ENCODE results near the gene TGFBR3.

The TGFBR3 gene

DNA sequence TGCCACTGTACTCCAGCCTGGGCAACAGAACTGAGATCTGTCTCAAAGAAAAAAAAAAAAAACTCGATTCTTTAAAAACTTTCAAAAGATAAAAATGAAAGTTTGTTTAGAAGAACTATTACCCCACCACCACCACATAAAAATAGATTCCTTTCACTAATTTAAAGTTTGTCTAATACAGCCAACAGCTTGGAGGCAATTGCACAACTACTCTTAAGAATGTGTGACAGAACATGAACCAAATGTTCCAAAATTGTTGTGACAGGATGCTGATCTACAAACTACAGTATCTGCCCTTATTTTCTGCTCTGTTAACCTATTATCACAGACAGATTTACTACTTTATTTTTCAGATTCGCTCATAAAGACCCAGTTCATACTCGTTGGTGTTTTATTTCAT lies 5.5 kb upstream of the TGFBR3 start:
- no peak for DNase-seq
- peaks cover 29% of the 10 kb centered on the region for H3K4me1 Mint-ChIP-seq
- H3K27ac Mint-ChIP-seq: no peak overlapping the region
- H3K27me3 Mint-ChIP-seq (ENCODE audit: low read depth, poor library complexity): peaks cover 13% of the 10 kb centered on the region
- no peaks in the 10 kb centered on the region for H3K36me3 Mint-ChIP-seq (ENCODE audit: low read depth)
- no peak overlapping the region for H3K4me3 Mint-ChIP-seq
- TF ChIP-seq, protein P1, sequence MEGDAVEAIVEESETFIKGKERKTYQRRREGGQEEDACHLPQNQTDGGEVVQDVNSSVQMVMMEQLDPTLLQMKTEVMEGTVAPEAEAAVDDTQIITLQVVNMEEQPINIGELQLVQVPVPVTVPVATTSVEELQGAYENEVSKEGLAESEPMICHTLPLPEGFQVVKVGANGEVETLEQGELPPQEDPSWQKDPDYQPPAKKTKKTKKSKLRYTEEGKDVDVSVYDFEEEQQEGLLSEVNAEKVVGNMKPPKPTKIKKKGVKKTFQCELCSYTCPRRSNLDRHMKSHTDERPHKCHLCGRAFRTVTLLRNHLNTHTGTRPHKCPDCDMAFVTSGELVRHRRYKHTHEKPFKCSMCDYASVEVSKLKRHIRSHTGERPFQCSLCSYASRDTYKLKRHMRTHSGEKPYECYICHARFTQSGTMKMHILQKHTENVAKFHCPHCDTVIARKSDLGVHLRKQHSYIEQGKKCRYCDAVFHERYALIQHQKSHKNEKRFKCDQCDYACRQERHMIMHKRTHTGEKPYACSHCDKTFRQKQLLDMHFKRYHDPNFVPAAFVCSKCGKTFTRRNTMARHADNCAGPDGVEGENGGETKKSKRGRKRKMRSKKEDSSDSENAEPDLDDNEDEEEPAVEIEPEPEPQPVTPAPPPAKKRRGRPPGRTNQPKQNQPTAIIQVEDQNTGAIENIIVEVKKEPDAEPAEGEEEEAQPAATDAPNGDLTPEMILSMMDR (IDR thresholded peaks at IDR 0.05): no peak
- H3K9me3 Mint-ChIP-seq: no peaks in the 10 kb centered on the region

DNA sequence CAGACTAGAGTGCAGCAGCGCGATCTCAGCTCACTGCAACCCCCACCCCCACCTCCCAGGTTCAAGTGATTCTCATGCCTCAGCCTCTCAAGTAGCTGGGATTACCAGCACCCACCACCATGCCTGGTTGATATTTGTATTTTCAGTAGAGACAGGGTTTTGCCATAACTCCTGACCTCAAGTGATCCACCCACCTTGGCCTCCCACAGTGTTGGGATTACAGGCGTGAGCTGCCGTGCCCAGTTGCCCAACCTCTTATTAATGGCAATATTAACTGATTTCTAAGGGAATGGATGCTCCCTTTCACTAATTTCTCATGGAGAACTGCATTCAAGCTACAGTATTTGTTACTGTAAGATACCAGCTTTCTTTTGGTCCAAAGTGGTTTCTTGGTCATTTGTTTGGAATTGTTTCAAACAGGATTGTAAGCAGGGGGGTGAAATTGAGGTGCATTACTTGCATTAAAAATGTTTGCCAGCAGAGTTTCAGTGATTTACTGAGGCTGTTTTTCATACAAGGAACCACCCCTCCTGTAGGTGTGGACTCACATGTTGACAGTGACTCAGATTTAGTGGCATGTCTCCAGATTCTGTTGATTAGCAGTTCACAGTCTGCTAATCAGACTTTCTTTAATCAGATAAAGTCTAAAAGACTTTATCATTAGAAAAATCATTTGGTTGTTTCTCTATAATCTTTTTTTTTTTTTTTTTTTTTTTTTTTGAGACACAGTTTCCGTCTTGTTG lies 3.9 kb upstream of the TGFBR3 start:
- Mint-ChIP-seq H3K4me3 (no peak overlapping the region), H3K9me3 (no peaks in the 10 kb centered on the region), H3K36me3 (ENCODE audit: low read depth) (no peaks in the 10 kb centered on the region), H3K27ac (no peak overlapping the region), H3K4me1 (peaks cover 27% of the 10 kb centered on the region), H3K27me3 (ENCODE audit: low read depth, poor library complexity) (peaks cover 17% of the 10 kb centered on the region)
- TF ChIP-seq, protein P1 (IDR thresholded peaks at IDR 0.05): no peak
- DNase-seq: no peak

DNA sequence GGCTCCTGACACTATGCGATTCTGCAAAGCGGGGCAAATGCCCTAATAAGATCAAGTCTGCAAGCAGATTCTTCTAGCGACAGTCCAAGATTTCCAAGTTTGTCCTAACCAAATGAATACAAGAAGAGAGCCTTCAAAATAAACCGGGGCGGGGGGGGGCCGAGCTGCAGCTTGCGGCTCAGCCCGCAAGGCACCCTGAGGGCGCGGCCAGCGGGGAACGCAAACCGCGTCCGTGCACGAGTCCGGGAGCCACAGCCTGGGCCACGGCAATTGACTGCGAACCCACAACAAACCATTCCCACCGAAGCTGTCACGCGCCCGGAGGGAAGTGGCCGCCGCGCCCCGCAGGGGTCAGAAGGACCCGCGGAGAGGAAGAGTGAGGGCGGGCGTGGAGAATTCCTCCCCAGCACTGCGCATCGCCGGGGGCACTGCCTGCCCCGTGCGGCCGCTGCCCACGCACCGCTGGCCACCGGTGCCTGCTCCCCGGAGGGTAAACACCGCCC lies 687 bp downstream of the TGFBR3 start:
- Mint-ChIP-seq H3K36me3 (ENCODE audit: low read depth) (peaks cover 3% of the 10 kb centered on the region), H3K9me3 (peaks cover 3% of the 10 kb centered on the region), H3K27me3 (ENCODE audit: low read depth, poor library complexity) (peaks cover 35% of the 10 kb centered on the region), H3K4me1 (peaks cover 25% of the 10 kb centered on the region), H3K4me3 (peak overlapping the region; percentile 97), H3K27ac (peak overlapping the region; percentile 39)
- TF ChIP-seq, protein P1 (IDR thresholded peaks at IDR 0.05): no peak
- DNase-seq: no peak

DNA sequence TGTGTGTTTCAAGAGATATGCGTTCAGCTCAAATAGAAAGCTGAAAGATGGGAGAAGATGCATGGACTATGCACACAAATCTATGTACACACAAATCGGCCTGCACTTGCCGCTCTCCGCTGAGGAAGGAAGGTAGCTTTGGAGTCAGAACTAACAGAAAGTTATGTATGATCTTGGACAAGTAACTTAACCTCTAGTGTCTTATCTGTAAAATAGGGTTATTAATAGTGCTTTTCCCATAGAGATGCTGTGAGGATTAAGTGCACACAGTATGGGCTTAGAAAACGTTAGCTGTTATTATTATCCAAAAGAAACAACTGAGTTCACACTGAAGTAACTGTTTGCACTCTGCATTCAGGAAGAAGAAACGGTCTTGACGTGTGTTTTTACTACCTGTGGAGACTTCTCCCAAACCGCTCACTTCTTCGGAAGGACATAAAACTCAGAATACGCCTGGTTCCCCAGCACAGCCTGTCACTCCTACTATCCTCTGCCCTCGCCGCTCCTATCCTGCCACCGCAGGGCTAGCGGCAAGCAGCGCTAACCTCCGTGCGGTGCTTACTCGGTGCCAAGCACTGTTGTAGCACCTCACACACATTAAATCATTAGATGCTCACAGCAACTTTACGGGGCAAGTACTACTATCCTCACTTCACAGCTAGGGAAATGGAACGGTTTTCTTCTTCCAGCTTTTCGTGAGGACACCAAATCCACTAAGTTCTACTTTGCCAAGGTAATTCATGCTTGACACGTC lies 1.3 kb downstream of the TGFBR3 start:
- peak; percentile 20 for DNase-seq
- TF ChIP-seq, protein P1 (IDR thresholded peaks at IDR 0.05): no peak
- Mint-ChIP-seq H3K4me3 (peak overlapping the region; percentile 97), H3K4me1 (peaks cover 25% of the 10 kb centered on the region), H3K27ac (peak overlapping the region; percentile 39), H3K36me3 (ENCODE audit: low read depth) (peaks cover 3% of the 10 kb centered on the region), H3K9me3 (peaks cover 3% of the 10 kb centered on the region), H3K27me3 (ENCODE audit: low read depth, poor library complexity) (peaks cover 35% of the 10 kb centered on the region)

DNA sequence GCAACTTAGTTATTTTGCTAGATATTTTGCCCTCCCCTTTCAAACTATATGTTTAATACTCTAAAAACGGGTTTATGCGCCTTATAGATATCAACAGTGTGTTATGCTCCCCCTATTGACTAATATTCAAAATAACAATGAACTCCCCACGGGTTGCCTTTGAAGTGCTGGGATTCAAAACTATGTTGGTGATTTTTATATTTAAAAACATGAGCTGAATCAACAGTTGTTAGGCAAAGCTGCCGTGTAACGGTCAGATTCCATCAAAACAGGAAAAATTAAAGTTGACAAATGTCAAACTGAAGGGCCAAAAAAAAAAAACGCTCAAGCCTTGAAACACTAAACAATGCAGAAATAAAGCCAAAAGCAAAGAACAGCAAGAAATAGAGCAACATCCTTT lies 2.5 kb downstream of the TGFBR3 start:
- DNase-seq: no peak
- peak overlapping the region; percentile 53 for H3K4me3 Mint-ChIP-seq
- TF ChIP-seq, protein P1 (IDR thresholded peaks at IDR 0.05): no peak
- H3K27ac Mint-ChIP-seq: no peak overlapping the region
- H3K27me3 Mint-ChIP-seq (ENCODE audit: low read depth, poor library complexity): peaks cover 35% of the 10 kb centered on the region
- H3K36me3 Mint-ChIP-seq (ENCODE audit: low read depth): peaks cover 3% of the 10 kb centered on the region
- H3K4me1 Mint-ChIP-seq: peaks cover 20% of the 10 kb centered on the region
- peaks cover 3% of the 10 kb centered on the region for H3K9me3 Mint-ChIP-seq
